Pons (tissue), 1 donor: ENCODE results near the gene SPDEF.

Experiments
- DNase-seq: peaks from one replicate; pipeline ENCODE4 v3.0.0-alpha.2; 2016; ENCODE audit warnings: low spot score

SPDEF gene

GRCh38 chr6:34544776-34545471, 11.2 kb downstream of the SPDEF start:
- no peak for DNase-seq

- DNase-seq, result no peak
These were observed 12.0 kb downstream of the SPDEF start for GRCh38 chr6:34544052-34544604.

DNA sequence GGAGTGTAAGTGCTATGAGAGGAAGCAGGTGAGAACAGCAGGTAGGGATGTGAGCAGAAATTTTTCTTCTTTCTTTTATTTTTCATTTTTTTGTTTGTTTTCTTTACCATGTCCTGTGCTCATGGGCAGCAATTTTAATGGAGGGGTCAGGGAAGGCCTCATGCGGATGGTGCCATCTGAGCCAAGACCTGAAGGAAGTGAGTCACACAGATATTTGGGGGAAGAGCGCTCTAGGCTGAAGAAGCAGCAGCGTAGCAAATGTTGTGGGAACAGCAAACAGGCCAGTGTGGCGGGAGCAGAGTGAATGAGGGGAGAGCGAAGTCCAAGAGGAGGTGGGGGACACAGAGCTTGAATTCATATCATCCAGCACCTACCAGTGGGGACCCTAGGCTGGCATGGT, 12.7 kb downstream of the SPDEF start:
- DNase-seq, result no peak

GRCh38 chr6:34540841-34541240, 15.3 kb downstream of the SPDEF start:
- DNase-seq, result no peak

GRCh38 chr6:34540222-34540621, 15.9 kb downstream of the SPDEF start:
- no peak for DNase-seq

- DNase-seq, result no peak
These were observed 16.9 kb downstream of the SPDEF start for GRCh38 chr6:34539181-34539580.

DNA sequence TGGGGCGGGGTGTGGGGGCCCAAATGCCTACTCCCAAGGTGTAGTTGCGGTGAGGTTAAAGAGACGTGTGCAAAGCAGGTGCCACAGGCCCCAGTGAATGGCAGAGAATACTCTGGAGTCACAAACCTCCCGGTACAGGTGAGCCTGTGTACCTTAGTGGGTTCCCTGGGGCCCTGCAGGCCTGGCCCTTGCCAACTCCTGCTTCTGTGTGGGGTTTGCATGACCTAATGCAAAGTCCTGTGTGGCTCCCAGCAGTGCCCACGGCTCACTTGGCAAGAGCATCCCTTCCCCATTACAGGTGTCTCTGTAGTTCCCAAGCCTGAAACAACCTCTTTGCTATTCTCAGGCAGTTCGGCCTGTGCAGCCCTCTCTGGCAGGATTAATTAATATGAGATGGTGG, 17.5 kb downstream of the SPDEF start:
- DNase-seq, result no peak

GRCh38 chr6:34537922-34538550, 18.1 kb downstream of the SPDEF start:
- no peak for DNase-seq

DNA sequence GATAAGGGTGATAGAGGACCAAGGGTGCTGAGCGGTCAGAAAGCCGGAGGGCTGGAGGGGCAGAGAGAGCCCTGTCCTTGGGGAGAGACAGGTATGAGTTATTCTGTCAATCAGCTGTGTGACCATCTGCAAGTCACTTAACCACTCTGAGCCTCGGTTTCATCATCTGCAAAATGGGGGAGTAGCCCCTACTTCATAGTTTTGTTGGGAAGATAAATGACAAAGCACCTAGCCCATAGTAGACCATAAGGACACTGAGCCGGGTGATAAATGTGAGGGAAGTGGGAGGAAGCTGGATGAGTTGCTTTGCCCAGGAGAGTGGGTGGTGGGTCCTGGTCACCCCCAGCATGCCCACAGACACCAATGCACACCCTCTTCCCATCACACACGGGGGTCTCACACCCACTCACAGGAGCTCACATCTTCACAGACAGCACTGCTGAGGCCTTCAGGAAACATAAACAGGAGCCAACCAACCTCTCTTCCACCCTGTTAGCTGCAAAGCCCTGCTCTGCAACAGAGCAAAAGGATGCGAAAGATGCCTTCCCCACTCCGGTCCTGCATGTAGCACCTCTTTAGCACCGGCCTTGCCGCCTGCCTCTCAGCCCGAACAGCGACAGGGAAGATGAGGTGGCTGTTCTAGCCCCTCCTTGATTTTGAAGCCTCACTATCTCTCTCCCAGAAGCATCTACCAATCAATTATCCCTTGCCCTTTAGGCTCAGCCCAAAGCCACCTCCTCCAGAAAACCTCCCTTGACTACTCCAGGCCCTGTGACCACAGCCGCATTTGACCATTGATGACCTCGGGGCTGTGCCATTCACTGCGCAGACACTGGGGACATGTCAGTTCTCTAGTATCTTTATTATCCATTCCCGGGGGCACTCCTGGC, 18.9 kb downstream of the SPDEF start:
- DNase-seq, result no peak

DNA sequence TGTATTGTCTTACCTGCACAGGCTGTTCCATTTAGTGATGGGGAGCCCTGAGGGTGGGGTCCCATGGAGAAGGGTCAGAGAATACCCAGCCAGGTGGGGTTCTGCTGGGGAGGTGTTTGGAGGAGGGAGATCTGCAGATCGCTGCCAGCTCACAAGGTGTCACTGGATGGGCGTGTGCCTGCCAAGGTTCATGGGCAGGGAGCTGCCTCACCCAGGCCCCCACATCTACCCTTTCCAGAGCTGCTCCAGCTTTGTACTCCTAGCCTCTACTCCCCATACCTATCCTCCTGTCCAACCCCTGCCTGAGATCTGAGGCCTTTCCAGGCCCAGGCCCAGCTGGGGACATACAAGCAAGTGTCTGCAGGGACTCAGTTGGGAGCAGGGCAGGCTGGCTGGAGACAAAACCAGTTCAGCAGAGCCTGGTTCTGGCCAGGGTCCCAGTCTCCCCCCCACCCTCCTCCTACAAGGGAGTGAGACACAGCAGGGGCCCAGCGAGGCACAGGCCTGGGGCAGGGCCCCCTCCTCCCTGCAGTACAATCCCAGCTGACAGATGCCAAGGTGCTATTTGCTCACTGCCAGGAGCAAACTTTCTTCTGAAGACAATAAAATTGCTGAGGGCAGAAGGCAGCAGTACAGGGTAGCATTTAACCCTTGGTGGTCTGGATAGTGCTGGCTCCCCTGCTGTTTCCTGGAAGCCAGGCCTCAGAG, 19.7 kb downstream of the SPDEF start:
- no peak for DNase-seq

DNA sequence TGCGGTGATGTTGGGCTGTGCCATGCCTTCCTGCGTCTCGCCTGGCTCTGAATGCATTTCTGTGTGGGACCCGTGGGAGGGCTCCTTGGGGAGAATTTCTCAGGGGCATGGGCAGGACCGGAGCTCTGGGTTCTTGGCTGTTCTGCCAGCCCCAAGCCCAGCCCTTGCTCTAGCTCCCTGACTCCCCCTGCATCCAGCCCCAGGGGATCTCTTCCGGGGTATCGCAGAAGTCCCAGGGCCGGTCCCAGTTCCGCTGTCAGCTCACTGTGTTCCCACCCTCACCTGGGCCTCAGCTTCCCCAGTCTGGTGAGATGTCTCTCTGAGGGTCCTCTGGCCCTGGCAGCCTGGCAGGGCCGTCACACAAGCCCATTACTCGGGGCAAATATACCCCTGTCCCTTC, 20.5 kb downstream of the SPDEF start:
- DNase-seq, result no peak

- DNase-seq, result no peak
These were observed 20.9 kb downstream of the SPDEF start for GRCh38 chr6:34535199-34535598.

- DNase-seq, result no peak
These were observed 21.5 kb downstream of the SPDEF start for GRCh38 chr6:34534656-34535055.

- no peak for DNase-seq
These were observed 22.0 kb downstream of the SPDEF start for GRCh38 chr6:34534146-34534545.

DNA sequence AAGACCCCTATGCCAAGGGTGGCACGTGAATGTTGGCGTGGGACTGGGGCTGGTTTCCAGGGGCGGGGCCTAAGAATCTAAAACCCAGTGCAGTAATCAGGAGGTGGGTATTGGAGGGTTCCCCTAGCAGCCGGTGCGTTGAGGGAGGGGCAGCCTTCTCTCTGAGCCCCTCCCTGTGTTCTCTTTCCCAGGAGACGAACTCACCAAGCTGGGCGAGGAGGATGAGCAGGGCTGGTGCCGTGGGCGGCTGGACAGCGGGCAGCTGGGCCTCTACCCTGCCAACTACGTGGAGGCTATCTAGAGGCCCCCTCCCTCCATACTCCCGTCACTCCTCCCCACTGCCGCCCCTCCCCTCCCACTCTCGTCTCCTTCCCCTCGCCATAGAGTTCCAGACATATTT, 23.9 kb downstream of the SPDEF start:
- no peak for DNase-seq

- peak; percentile 64 for DNase-seq
These were observed 24.4 kb downstream of the SPDEF start for GRCh38 chr6:34531580-34532201.

DNA sequence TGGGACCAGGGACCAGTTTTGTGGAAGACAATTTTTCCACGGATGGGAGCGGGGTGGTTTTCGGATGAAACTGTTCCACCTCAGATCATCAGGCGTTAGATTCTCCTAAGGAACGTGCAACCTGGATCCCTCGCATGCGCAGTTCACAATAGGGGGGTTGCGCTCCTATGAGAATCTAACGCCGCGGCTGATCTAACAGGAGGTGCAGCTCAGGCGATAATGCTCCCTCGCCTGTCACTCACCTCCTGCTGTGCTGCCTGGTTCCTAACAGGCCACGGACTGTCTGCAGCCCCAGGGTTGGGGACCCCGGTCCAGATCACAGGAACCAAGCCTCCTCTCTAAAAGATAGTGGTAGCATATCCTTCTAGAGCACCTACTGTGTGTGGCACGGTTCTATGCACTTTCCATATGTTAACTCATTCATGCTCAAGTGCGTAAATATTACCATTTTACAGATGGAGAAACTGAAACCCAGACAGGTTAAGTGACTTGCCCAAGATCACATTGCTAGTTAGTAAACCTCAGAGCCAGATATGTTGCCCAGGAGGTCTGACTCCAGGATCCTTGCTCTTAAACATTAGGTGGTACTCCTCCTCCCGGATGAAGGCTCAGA, 25.3 kb downstream of the SPDEF start:
- DNase-seq, result no peak

DNA sequence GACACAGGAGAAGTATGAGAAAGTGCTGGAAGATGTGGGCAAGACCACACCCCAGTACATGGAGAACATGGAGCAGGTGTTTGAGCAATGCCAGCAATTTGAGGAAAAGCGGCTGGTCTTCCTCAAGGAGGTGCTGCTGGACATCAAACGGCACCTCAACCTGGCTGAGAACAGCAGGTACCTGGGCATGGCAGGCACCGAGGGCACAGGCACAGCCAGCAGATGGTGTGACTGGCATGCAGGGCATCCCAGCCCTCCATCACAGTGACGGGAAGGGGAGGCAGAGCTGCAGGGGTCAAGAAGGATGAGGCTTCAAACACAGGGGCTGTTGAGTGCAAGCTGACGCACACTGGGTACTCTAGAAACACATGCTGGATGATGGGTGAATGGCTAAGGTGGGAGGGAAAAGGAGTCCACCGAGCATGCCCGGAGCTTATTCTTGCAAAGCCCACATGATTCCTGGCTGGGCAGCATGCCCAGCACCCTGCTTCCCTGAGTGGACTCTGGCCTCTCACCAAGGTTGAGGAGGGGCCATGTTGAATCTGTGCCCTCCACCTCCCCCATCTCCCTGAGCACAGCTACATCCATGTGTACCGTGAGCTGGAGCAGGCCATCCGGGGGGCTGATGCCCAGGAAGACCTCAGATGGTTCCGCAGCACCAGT, 26.3 kb downstream of the SPDEF start:
- DNase-seq, result peak; percentile 25

DNA sequence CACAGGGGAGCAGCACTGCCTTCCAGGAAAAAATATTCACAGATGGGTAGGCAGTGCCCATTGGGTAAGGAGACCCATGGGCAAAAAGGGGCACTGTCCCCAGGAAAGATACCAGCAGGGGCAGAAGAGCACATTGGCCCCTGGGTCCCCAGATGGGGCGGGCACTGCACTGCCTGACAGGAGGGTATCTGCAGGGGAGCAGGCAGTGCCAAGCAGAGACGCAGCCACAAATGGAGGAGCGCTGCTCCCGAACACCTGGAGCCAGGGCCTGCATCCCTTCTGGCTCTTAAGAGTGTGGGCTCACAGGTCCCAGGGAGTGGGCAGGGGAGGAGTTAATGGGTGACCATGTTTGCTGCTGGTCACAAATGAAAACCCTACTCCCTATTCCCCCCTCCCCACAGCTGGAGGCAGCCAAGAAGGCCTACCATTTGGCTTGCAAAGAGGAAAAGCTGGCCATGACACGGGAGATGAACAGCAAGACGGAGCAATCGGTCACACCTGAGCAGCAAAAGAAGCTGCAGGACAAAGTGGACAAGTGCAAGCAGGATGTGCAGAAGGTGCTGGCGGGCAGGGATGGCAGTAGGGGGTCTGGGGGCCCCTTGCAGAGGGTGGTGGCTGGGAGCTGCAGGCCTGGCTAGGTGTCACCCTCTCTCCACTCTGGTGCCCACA, 27.0 kb downstream of the SPDEF start:
- DNase-seq, result no peak
